ENCODE measurements around the gene SESN1.

- TF ChIP-seq, protein P1, sequence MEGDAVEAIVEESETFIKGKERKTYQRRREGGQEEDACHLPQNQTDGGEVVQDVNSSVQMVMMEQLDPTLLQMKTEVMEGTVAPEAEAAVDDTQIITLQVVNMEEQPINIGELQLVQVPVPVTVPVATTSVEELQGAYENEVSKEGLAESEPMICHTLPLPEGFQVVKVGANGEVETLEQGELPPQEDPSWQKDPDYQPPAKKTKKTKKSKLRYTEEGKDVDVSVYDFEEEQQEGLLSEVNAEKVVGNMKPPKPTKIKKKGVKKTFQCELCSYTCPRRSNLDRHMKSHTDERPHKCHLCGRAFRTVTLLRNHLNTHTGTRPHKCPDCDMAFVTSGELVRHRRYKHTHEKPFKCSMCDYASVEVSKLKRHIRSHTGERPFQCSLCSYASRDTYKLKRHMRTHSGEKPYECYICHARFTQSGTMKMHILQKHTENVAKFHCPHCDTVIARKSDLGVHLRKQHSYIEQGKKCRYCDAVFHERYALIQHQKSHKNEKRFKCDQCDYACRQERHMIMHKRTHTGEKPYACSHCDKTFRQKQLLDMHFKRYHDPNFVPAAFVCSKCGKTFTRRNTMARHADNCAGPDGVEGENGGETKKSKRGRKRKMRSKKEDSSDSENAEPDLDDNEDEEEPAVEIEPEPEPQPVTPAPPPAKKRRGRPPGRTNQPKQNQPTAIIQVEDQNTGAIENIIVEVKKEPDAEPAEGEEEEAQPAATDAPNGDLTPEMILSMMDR (IDR thresholded peaks at IDR 0.05): no peak
- TF ChIP-seq POLR2A (IDR thresholded peaks at IDR 0.05; ENCODE audit: low read depth) (no peak), EP300 (IDR thresholded peaks at IDR 0.05) (no peak)
Observed at GRCh38 chr6:109059153-109059552, 35.5 kb downstream of the SESN1 start.

All from esophagus muscularis mucosa (tissue), 4 donors.